Adrenal gland (tissue), 5 donors: ENCODE data around the gene PPP3CA.

ENCODE experiments used
- CTCF ChIP-seq, 6 experiments: fragments of 450-650 bp in 4 of 6; fragments of 200-600 bp in 2 of 6; sonication (generic) in 1 of 6; IDR thresholded peaks; 1 replicate in 5 of 6; 2 replicates in 1 of 6; pipeline versions ENCODE4 v1.5.1 to v1.8.0; 2016 to 2021; ENCODE audit warnings: antibody characterized with exemption in 6 of 6, mild to moderate bottlenecking in 2 of 6, moderate library complexity in 1 of 6
- POLR2A ChIP-seq, 2 donors: fragments of 450-650 bp; IDR thresholded peaks; one replicate each; pipeline ENCODE4 v1.6.1; 2017; ENCODE audit warnings: antibody characterized with exemption in 2 of 2, mild to moderate bottlenecking in 2 of 2, moderate library complexity in 1 of 2
- donor health status: DM: no; HTN: no; CAD: no.

- no peak for TF ChIP-seq CTCF (IDR thresholded peaks at IDR 0.05)
- no peak for TF ChIP-seq POLR2A (IDR thresholded peaks at IDR 0.05)
These were observed 360.9 kb downstream of the PPP3CA start for GRCh38 chr4:100986360-100986868.
